ENCODE measurements around the gene RETNLB.

- TF ChIP-seq, protein P1, sequence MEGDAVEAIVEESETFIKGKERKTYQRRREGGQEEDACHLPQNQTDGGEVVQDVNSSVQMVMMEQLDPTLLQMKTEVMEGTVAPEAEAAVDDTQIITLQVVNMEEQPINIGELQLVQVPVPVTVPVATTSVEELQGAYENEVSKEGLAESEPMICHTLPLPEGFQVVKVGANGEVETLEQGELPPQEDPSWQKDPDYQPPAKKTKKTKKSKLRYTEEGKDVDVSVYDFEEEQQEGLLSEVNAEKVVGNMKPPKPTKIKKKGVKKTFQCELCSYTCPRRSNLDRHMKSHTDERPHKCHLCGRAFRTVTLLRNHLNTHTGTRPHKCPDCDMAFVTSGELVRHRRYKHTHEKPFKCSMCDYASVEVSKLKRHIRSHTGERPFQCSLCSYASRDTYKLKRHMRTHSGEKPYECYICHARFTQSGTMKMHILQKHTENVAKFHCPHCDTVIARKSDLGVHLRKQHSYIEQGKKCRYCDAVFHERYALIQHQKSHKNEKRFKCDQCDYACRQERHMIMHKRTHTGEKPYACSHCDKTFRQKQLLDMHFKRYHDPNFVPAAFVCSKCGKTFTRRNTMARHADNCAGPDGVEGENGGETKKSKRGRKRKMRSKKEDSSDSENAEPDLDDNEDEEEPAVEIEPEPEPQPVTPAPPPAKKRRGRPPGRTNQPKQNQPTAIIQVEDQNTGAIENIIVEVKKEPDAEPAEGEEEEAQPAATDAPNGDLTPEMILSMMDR (IDR thresholded peaks at IDR 0.05; ENCODE audit: low read depth, low read length, poor library complexity, severe bottlenecking), result no peak
- no peak for TF ChIP-seq EZH2phosphoT487 (IDR thresholded peaks at IDR 0.05; ENCODE audit: borderline replicate concordance, low read length)
These were observed 43.4 kb downstream of the RETNLB start for GRCh38 chr3:108713816-108714215.
